Panc1 (cell line): ENCODE results near the gene OGDH. TPM values are rescaled to one million over a fixed set of nuclear protein-coding genes. Genes with fewer than 3 reads are reported as not detected.

Experiments used
- ATAC-seq: fragments of 200-7000 bp; cut with Tn5 transposase; 2 replicates; pipeline ENCODE4 v1.9.1; 2020; ENCODE audit warnings: mild to moderate bottlenecking, moderate library complexity
- BruUV-seq: library from RNA; stranded (reverse); fragments of 400-500 nt; replicated peaks from 2 replicates; lab custom pipeline; 2021; lab: Mats Ljungman, UMichigan
- CTCF ChIA-PET: fragments of 300-600 bp; sonication (Branson Sonifier 250); formaldehyde crosslinking; loops from one replicate; lab custom pipeline; 2022; ENCODE audit warnings: antibody characterized with exemption; lab: Charles Lee
- POLR2A ChIA-PET: fragments of 300-600 bp; sonication (Branson Sonifier 250); formaldehyde crosslinking; loops from one replicate; lab custom pipeline; 2022; ENCODE audit warnings: antibody characterized with exemption; lab: Charles Lee
- DNase-seq: peaks from one replicate; pipeline ENCODE4 v3.0.0-alpha.2; 2010; ENCODE audit warnings: low read depth, low spot score
- H3K27ac ChIP-seq: 2 replicates; pipeline ENCODE4 v1.5.1; 2011; ENCODE audit warnings: mild to moderate bottlenecking, low read length, inconsistent platforms
- H3K27me3 ChIP-seq: fragments of 200-500 bp; sonication (Bioruptor generic); 2 replicates; pipeline ENCODE4 v1.6.0; 2014; ENCODE audit warnings: low read length, inconsistent platforms; ENCODE audit not compliant: control insufficient read depth, insufficient read depth
- H3K36me3 ChIP-seq: fragments of 200-500 bp; sonication (Bioruptor generic); 2 replicates; pipeline ENCODE4 v1.5.1; 2014; ENCODE audit warnings: inconsistent platforms, mild to moderate bottlenecking, low read length, moderate library complexity; ENCODE audit not compliant: control insufficient read depth, insufficient read depth
- H3K4me1 ChIP-seq: 2 replicates; pipeline ENCODE4 v1.5.1; 2011; ENCODE audit warnings: inconsistent platforms, mild to moderate bottlenecking, low read length, moderate library complexity; ENCODE audit not compliant: control insufficient read depth, insufficient read depth
- H3K4me3 ChIP-seq, 2 experiments: 2 replicates each; pipeline ENCODE4 v1.5.1; 2011 to 2012; ENCODE audit warnings: low read depth in 2 of 2, low read length in 2 of 2, mild to moderate bottlenecking in 2 of 2, inconsistent platforms in 1 of 2, moderate library complexity in 1 of 2
- H3K9me3 ChIP-seq: fragments of 200-500 bp; sonication (Bioruptor generic); 2 replicates; pipeline ENCODE4 v1.5.1; 2014; ENCODE audit warnings: low read depth, mild to moderate bottlenecking, inconsistent platforms, low read length, moderate library complexity; ENCODE audit not compliant: control insufficient read depth, insufficient read depth
- CTCF ChIP-seq: fragments of 450-650 bp; IDR thresholded peaks from 2 replicates; pipeline ENCODE4 v1.5.1; 2017; ENCODE audit warnings: mild to moderate bottlenecking
- POLR2AphosphoS5 ChIP-seq: IDR thresholded peaks from 2 replicates; pipeline ENCODE4 v1.6.1; 2012; ENCODE audit warnings: mild to moderate bottlenecking, low read depth, low read length, moderate library complexity
- REST ChIP-seq, 2 experiments: IDR thresholded peaks; 2 replicates each; pipeline ENCODE4 v1.6.1; 2011 to 2012; ENCODE audit warnings: low read depth in 2 of 2, control low read depth in 1 of 2, low read length in 1 of 2, mild to moderate bottlenecking in 1 of 2, moderate library complexity in 1 of 2; ENCODE audit not compliant: insufficient read depth in 1 of 2
- SIN3A ChIP-seq: IDR thresholded peaks from 2 replicates; pipeline ENCODE4 v1.6.1; 2012; ENCODE audit warnings: low read depth, mild to moderate bottlenecking, low read length, moderate library complexity, borderline replicate concordance; ENCODE audit not compliant: insufficient read depth
- TCF7L2 ChIP-seq: IDR thresholded peaks from 2 replicates; pipeline ENCODE4 v1.6.1; 2011; ENCODE audit warnings: mild to moderate bottlenecking, low read depth, low read length, inconsistent platforms
- in situ Hi-C: cut with HindIII; loops from 2 replicates; pipeline ENCODE4 v1.10.0; 2016; ENCODE audit warnings: low sequenced_read_pairs, low pct_unique_long_range_greater_than_20kb
- intact Hi-C: fragments of 100-400 bp; cut with micrococcal nuclease; formaldehyde crosslinking; loops from one replicate; pipeline ENCODE4 v1.10.0; 2022; ENCODE audit not compliant: unreplicated experiment
- total RNA-seq: library from RNA; stranded (reverse); gene quantifications from one replicate; pipeline ENCODE4 v1.2.1, GENCODE V29; 2021; ENCODE audit not compliant: unreplicated experiment

Gene OGDH
- total RNA-seq, 1 experiment from 2014 or later, result 166 TPM

DNA sequence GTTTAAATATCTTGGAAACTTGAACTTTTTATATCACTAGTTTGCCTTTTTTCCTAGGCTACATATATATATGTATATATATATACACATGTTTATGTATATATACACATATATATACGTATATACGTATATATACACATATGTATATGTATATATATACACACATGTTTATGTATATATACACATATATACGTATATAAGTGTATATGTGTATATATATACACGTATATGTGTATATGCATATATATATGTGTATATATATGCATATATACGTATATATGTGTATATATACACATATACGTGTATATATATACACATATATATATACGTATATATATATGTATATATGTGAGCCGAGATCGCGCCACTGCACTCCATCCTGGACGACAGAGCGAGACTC, 10.1 kb downstream of the OGDH start:
- in situ Hi-C loops, result no loop called here
- no peak for DNase-seq
- Histone ChIP-seq H3K27me3 (no peaks in the 10 kb centered on the region), H3K4me3 (no peak overlapping the region), H3K27ac (no peak overlapping the region), H3K9me3 (no peaks in the 10 kb centered on the region), H3K4me1 (peaks cover 49% of the 10 kb centered on the region), H3K36me3 (no peaks in the 10 kb centered on the region)
- no peak for ATAC-seq
- BruUV-seq, result no TSS peak
- CTCF ChIA-PET, result no interaction called here
- intact Hi-C loops, result no loop called here
- TF ChIP-seq TCF7L2, result no peak
- no peak for TF ChIP-seq SIN3A
- POLR2A ChIA-PET, result interaction anchor here (0.6 kb wide), 1 partner anchor 11 kb away, joined by 3 read pairs; no protein-coding TSS in a partner anchor

- TSS peak; percentile 20 for BruUV-seq
- intact Hi-C loops (no loop called here), in situ Hi-C loops (no loop called here)
- no peaks in the 10 kb centered on the region for H3K27me3 ChIP-seq
- no peak for ATAC-seq
- peak overlapping the region; percentile 5; the same call in 1 of the 2 replicates for H3K27ac ChIP-seq
- ChIA-PET CTCF (no interaction called here), POLR2A (no interaction called here)
- TF ChIP-seq POLR2AphosphoS5 (no peak), TCF7L2 (no peak), REST (IDR thresholded peaks at IDR 0.05; ENCODE audit: insufficient read depth in 1 of 2, low read depth in 2 of 2, low read length in 1 of 2) (no peak), CTCF (no peak), SIN3A (no peak)
- H3K36me3 ChIP-seq, result no peaks in the 10 kb centered on the region
- DNase-seq, result no peak
- H3K4me3 ChIP-seq, result no peak overlapping the region
- no peaks in the 10 kb centered on the region for H3K9me3 ChIP-seq
- H3K4me1 ChIP-seq, result peaks cover 57% of the 10 kb centered on the region
These were observed 10.9 kb downstream of the OGDH start for GRCh38 chr7:44617225-44617890.

DNA sequence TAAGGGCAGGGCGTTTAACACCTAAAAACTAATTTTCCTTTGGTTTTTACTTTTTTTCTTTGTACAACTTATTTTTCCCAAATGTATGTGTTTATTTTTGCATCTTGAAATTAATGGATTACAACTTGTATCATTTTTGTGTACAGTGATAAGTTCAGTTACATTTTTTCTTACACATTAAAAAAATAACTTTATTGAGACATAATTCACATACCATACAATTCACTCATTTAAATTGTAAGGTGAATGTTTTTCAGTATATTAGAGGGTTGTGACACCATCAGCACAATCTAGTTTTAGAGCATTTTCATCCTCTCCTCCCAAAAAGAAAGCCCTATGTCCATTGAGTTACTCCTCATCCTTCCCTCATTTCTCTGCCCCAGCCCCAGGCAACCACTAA, 11.6 kb downstream of the OGDH start:
- in situ Hi-C loops (no loop called here), intact Hi-C loops (no loop called here)
- peaks cover 64% of the 10 kb centered on the region for H3K4me1 ChIP-seq
- POLR2A ChIA-PET, result no interaction called here
- ATAC-seq, result no peak
- no peak for DNase-seq
- peak overlapping the region; percentile 5; the same call in 1 of the 2 replicates for H3K27ac ChIP-seq
- no TSS peak for BruUV-seq
- CTCF ChIA-PET, result interaction anchor here (0.6 kb wide), 1 partner anchor 22 kb away, joined by 7 read pairs; no protein-coding TSS in a partner anchor
- H3K9me3 ChIP-seq, result no peaks in the 10 kb centered on the region
- H3K27me3 ChIP-seq, result no peaks in the 10 kb centered on the region
- H3K4me3 ChIP-seq, result no peak overlapping the region
- no peak for TF ChIP-seq POLR2AphosphoS5
- TF ChIP-seq SIN3A, result no peak
- no peak for TF ChIP-seq TCF7L2
- no peak for TF ChIP-seq CTCF
- TF ChIP-seq REST (IDR thresholded peaks at IDR 0.05; ENCODE audit: insufficient read depth in 1 of 2, low read depth in 2 of 2, low read length in 1 of 2), result no peak
- H3K36me3 ChIP-seq, result no peaks in the 10 kb centered on the region
